ENCODE results near the gene PRKAB1. TPM values are rescaled to one million over a fixed set of nuclear protein-coding genes. Genes with fewer than 3 reads are reported as not detected.
"Not testable (repeated sequence)": the region's sequence is repeated elsewhere in the genome, so short reads cannot be mapped to it uniquely, and the experiment has no call there.

PRKAB1 gene
- total RNA-seq, 2 donors from 2014 or later = 11.9 to 15.4 TPM

- DNase-seq = no peak
- no peak for ATAC-seq
- intact Hi-C loops (cut with DNase I) = loop anchor here in 1 of 2 donors (10.0 kb wide), 1 partner anchor 88 kb away; no protein-coding TSS in a partner anchor
Measured at GRCh38 chr12:119696943-119697342, 29.0 kb downstream of the PRKAB1 start.

GRCh38 chr12:119699199-119699760 is 31.3 kb downstream of the PRKAB1 start:
- DNase-seq = no peak
- intact Hi-C loops (cut with DNase I) = loop anchor here in 1 of 2 donors (10.0 kb wide), 1 partner anchor 86 kb away; no protein-coding TSS in a partner anchor
- ATAC-seq = no peak

- DNase-seq = no peak
- intact Hi-C loops (cut with DNase I) = no loop called here
- ATAC-seq = no peak
Measured at GRCh38 chr12:119700078-119700477, 32.1 kb downstream of the PRKAB1 start.

GRCh38 chr12:119704065-119704747 is 36.3 kb downstream of the PRKAB1 start:
- intact Hi-C loops (cut with DNase I) = no loop called here
- DNase-seq = no peak
- ATAC-seq = peak; percentile 56 to 65

GRCh38 chr12:119705182-119705581 is 37.2 kb downstream of the PRKAB1 start:
- intact Hi-C loops (cut with DNase I) = no loop called here
- no peak for ATAC-seq
- DNase-seq = no peak

- DNase-seq; intact Hi-C loops (cut with DNase I); ATAC-seq: not testable (repeated sequence)
Measured at GRCh38 chr12:119706427-119706826, 38.5 kb downstream of the PRKAB1 start.

GRCh38 chr12:119710374-119710964 is 42.5 kb downstream of the PRKAB1 start:
- no peak for DNase-seq
- no peak for ATAC-seq
- intact Hi-C loops (cut with DNase I) = no loop called here

GRCh38 chr12:119710965-119711551 is 43.1 kb downstream of the PRKAB1 start:
- intact Hi-C loops (cut with DNase I) = no loop called here
- DNase-seq (no peak), ATAC-seq (no peak)

GRCh38 chr12:119711693-119712092 is 43.8 kb downstream of the PRKAB1 start:
- ATAC-seq = no peak

GRCh38 chr12:119712721-119713120 is 44.8 kb downstream of the PRKAB1 start:
- DNase-seq (no peak), ATAC-seq (no peak)
- intact Hi-C loops (cut with DNase I) = no loop called here

More at GRCh38 chr12:119711693-119712092, 43.8 kb downstream of the PRKAB1 start:
- no peak for DNase-seq
- intact Hi-C loops (cut with DNase I) = no loop called here

GRCh38 chr12:119713551-119714031 is 45.7 kb downstream of the PRKAB1 start:
- intact Hi-C loops (cut with DNase I) = no loop called here
- DNase-seq (no peak), ATAC-seq (no peak)

GRCh38 chr12:119714614-119715267 is 46.8 kb downstream of the PRKAB1 start:
- ATAC-seq (no peak), DNase-seq (no peak)
- intact Hi-C loops (cut with DNase I) = no loop called here

- DNase-seq (no peak), ATAC-seq (no peak)
- intact Hi-C loops (cut with DNase I) = no loop called here
Measured at GRCh38 chr12:119715268-119715620, 47.3 kb downstream of the PRKAB1 start.

GRCh38 chr12:119718141-119718540 is 50.2 kb downstream of the PRKAB1 start:
- intact Hi-C loops (cut with DNase I) = no loop called here
- DNase-seq = no peak

GRCh38 chr12:119720349-119720748 is 52.4 kb downstream of the PRKAB1 start:
- no peak for DNase-seq
- ATAC-seq = no peak
- intact Hi-C loops (cut with DNase I) = no loop called here

More at GRCh38 chr12:119718141-119718540, 50.2 kb downstream of the PRKAB1 start:
- no peak for ATAC-seq

- ATAC-seq (no peak), DNase-seq (no peak)
- intact Hi-C loops (cut with DNase I) = no loop called here
Measured at GRCh38 chr12:119721306-119721705, 53.4 kb downstream of the PRKAB1 start.

GRCh38 chr12:119725523-119725922 is 57.6 kb downstream of the PRKAB1 start:
- DNase-seq (no peak), ATAC-seq (no peak)
- intact Hi-C loops (cut with DNase I) = no loop called here

GRCh38 chr12:119727600-119728443 is 59.9 kb downstream of the PRKAB1 start:
- intact Hi-C loops (cut with DNase I) = no loop called here
- DNase-seq (no peak), ATAC-seq (no peak)

- intact Hi-C loops (cut with DNase I) = no loop called here
- no peak for DNase-seq
Measured at GRCh38 chr12:119728444-119728745, 60.5 kb downstream of the PRKAB1 start.

More at GRCh38 chr12:119728444-119728745, 60.5 kb downstream of the PRKAB1 start:
- no peak for ATAC-seq

All from left cardiac atrium (tissue), 4 donors.